Activated CD8-positive, alpha-beta T cell treated with anti-CD3 and anti-CD28 coated beads for 36 hours (primary cell): Measurements from ENCODE around the gene HDGFL2. TPM values are rescaled to one million over a fixed set of nuclear protein-coding genes. Genes with fewer than 3 reads are reported as not detected.

Source experiments
- ATAC-seq: fragments of 200-7000 bp; cut with Tn5 transposase; one replicate; pipeline ENCODE4 v1.10.0; 2021; ENCODE audit warnings: mild to moderate bottlenecking, moderate library complexity
- CTCF ChIA-PET: fragments of 350-600 bp; sonication (Branson Sonifier 250); formaldehyde crosslinking; loops from one replicate; lab custom pipeline; 2021; ENCODE audit warnings: antibody characterized with exemption; lab: Charles Lee
- POLR2A ChIA-PET: fragments of 350-600 bp; sonication (Branson Sonifier 250); formaldehyde crosslinking; loops from one replicate; lab custom pipeline; 2021; ENCODE audit warnings: antibody characterized with exemption; lab: Charles Lee
- DNase-seq: peaks from one replicate; pipeline ENCODE4 v3.0.0-alpha.2; 2020
- H3K27ac Mint-ChIP-seq: one replicate; pipeline ENCODE4 v1.8.0; 2021; ENCODE audit warnings: mild to moderate bottlenecking, mixed read lengths
- H3K27me3 Mint-ChIP-seq: one replicate; pipeline ENCODE4 v1.8.0; 2021; ENCODE audit warnings: mixed read lengths
- H3K36me3 Mint-ChIP-seq: one replicate; pipeline ENCODE4 v1.8.0; 2021; ENCODE audit warnings: low read depth, mixed read lengths
- H3K4me1 Mint-ChIP-seq: one replicate; pipeline ENCODE4 v1.8.0; 2021; ENCODE audit warnings: low read depth, mixed read lengths
- H3K4me3 Mint-ChIP-seq: one replicate; pipeline ENCODE4 v1.8.0; 2021; ENCODE audit warnings: mild to moderate bottlenecking, moderate library complexity, mixed read lengths
- H3K9me3 Mint-ChIP-seq: one replicate; pipeline ENCODE4 v1.8.0; 2021; ENCODE audit warnings: mixed read lengths
- CTCF ChIP-seq: fragments of 200-600 bp; IDR thresholded peaks from one replicate; pipeline ENCODE4 v1.8.0; 2022; ENCODE audit warnings: antibody characterized with exemption, mild to moderate bottlenecking
- intact Hi-C: fragments of 100-400 bp; cut with micrococcal nuclease; formaldehyde crosslinking; loops from one replicate; pipeline ENCODE4 v1.10.0; 2022
- total RNA-seq, 2 experiments: library from RNA; stranded (reverse); gene quantifications; one replicate each; pipeline ENCODE4 v1.2.3, GENCODE V29; 2021

The HDGFL2 gene
- total RNA-seq, 2 experiments from 2014 or later, result 37.5 to 44.0 TPM

GRCh38 chr19:4471403-4472173, 509 bp upstream of the HDGFL2 start:
- no peaks in the 10 kb centered on the region for H3K9me3 Mint-ChIP-seq
- DNase-seq, result peak; percentile 99
- peaks cover 3% of the 10 kb centered on the region for H3K36me3 Mint-ChIP-seq
- no peaks in the 10 kb centered on the region for H3K27me3 Mint-ChIP-seq
- no peak for TF ChIP-seq CTCF
- H3K27ac Mint-ChIP-seq, result no peak overlapping the region
- peaks cover 21% of the 10 kb centered on the region for H3K4me1 Mint-ChIP-seq
- CTCF ChIA-PET, result interaction anchor here (1.0 to 1.6 kb wide), 7 partner anchors 11 to 334 kb away, joined by 3 to 7 read pairs (median 4); partner anchors contain the start of gene SH3GL1
- POLR2A ChIA-PET, result interaction anchor here (0.6 to 1.0 kb wide), 2 partner anchors 14 to 928 kb away, joined by 4 to 10 read pairs; partner anchors contain the start of gene UBXN6
- H3K4me3 Mint-ChIP-seq, result no peak overlapping the region
- peak; percentile 89 for ATAC-seq
- intact Hi-C loops, result no loop called here

- Mint-ChIP-seq H3K4me1 (peaks cover 21% of the 10 kb centered on the region), H3K36me3 (peaks cover 3% of the 10 kb centered on the region), H3K27ac (peak overlapping the region; percentile 8), H3K4me3 (peak overlapping the region; percentile 79), H3K9me3 (no peaks in the 10 kb centered on the region), H3K27me3 (no peaks in the 10 kb centered on the region)
- ATAC-seq, result no peak
- TF ChIP-seq CTCF, result no peak
- intact Hi-C loops, result no loop called here
- POLR2A ChIA-PET, result interaction anchor here (0.6 to 1.1 kb wide), 5 partner anchors 15 to 71 kb away, joined by 3 to 4 read pairs (median 3); partner anchors contain the start of genes CHAF1A and LRG1
- DNase-seq, result no peak
- CTCF ChIA-PET, result interaction anchor here (1.2 to 1.6 kb wide), 3 partner anchors 50 to 163 kb away, joined by 3 to 4 read pairs (median 3); partner anchors contain the start of gene SH3GL1
These were observed 1.1 kb downstream of the HDGFL2 start for GRCh38 chr19:4473011-4473762.

- H3K4me1 Mint-ChIP-seq, result peaks cover 21% of the 10 kb centered on the region
- ChIA-PET CTCF (interaction anchor here (1.0 to 1.6 kb wide), 4 partner anchors 49 to 163 kb away, joined by 3 to 4 read pairs (median 3); partner anchors contain the start of gene SH3GL1), POLR2A (interaction anchor here (0.7 to 1.1 kb wide), 2 partner anchors 25 to 65 kb away, joined by 3 to 4 read pairs; partner anchors contain the start of gene LRG1)
- DNase-seq (no peak), ATAC-seq (no peak)
- no peak for TF ChIP-seq CTCF
- no peaks in the 10 kb centered on the region for H3K9me3 Mint-ChIP-seq
- peak overlapping the region; percentile 14 for H3K27ac Mint-ChIP-seq
- H3K36me3 Mint-ChIP-seq, result peaks cover 3% of the 10 kb centered on the region
- H3K27me3 Mint-ChIP-seq, result no peaks in the 10 kb centered on the region
- H3K4me3 Mint-ChIP-seq, result peak overlapping the region; percentile 79
- intact Hi-C loops, result no loop called here
These were observed 1.8 kb downstream of the HDGFL2 start for GRCh38 chr19:4473763-4474513.

- Mint-ChIP-seq H3K27ac (peak overlapping the region; percentile 14), H3K27me3 (no peaks in the 10 kb centered on the region), H3K36me3 (peaks cover 3% of the 10 kb centered on the region), H3K4me3 (peak overlapping the region; percentile 79), H3K4me1 (peaks cover 21% of the 10 kb centered on the region), H3K9me3 (no peaks in the 10 kb centered on the region)
- CTCF ChIA-PET, result interaction anchor here (0.8 to 1.6 kb wide), 3 partner anchors 48 to 74 kb away, joined by 3 read pairs; partner anchors contain the start of gene SH3GL1
- no peak for TF ChIP-seq CTCF
- intact Hi-C loops, result no loop called here
- ATAC-seq (no peak), DNase-seq (peak; percentile 56)
- POLR2A ChIA-PET, result no interaction called here
These were observed 2.5 kb downstream of the HDGFL2 start for GRCh38 chr19:4474514-4475022.
